GM21447 (cell line): ENCODE results near the gene UGT1A4.

ENCODE experiments used
- ATAC-seq: cut with Tn5 transposase; IDR thresholded peaks from one replicate; pipeline ENCODE4 v1.9.1; 2021; ENCODE audit not compliant: unreplicated experiment

UGT1A4 gene

GRCh38 chr2:233807966-233808935 is 89.7 kb downstream of the UGT1A4 start:
- no peak for ATAC-seq

GRCh38 chr2:233810385-233810784 is 91.8 kb downstream of the UGT1A4 start:
- ATAC-seq = no peak

GRCh38 chr2:233811087-233811486 is 92.6 kb downstream of the UGT1A4 start:
- no peak for ATAC-seq

GRCh38 chr2:233811732-233812131 is 93.2 kb downstream of the UGT1A4 start:
- no peak for ATAC-seq

GRCh38 chr2:233813236-233814055 is 94.9 kb downstream of the UGT1A4 start:
- no peak for ATAC-seq

- ATAC-seq = no peak
These were observed 95.7 kb downstream of the UGT1A4 start for GRCh38 chr2:233814056-233814835.

- ATAC-seq = no peak
These were observed 97.3 kb downstream of the UGT1A4 start for GRCh38 chr2:233815861-233816260.

GRCh38 chr2:233816334-233816733 is 97.8 kb downstream of the UGT1A4 start:
- ATAC-seq = no peak

- no peak for ATAC-seq
These were observed 98.2 kb downstream of the UGT1A4 start for GRCh38 chr2:233816771-233817170.

- no peak for ATAC-seq
These were observed 98.9 kb downstream of the UGT1A4 start for GRCh38 chr2:233817361-233817911.

- no peak for ATAC-seq
These were observed 99.6 kb downstream of the UGT1A4 start for GRCh38 chr2:233817995-233818638.

- ATAC-seq = no peak
These were observed 100.4 kb downstream of the UGT1A4 start for GRCh38 chr2:233818639-233819621.

- no peak for ATAC-seq
These were observed 101.6 kb downstream of the UGT1A4 start for GRCh38 chr2:233819884-233820773.

GRCh38 chr2:233820774-233821105 is 102.2 kb downstream of the UGT1A4 start:
- no peak for ATAC-seq

GRCh38 chr2:233821196-233821595 is 102.7 kb downstream of the UGT1A4 start:
- ATAC-seq = no peak

GRCh38 chr2:233821709-233822100 is 103.2 kb downstream of the UGT1A4 start:
- no peak for ATAC-seq

GRCh38 chr2:233822101-233822771 is 103.7 kb downstream of the UGT1A4 start:
- no peak for ATAC-seq
